Femur (tissue), 1 donor: ENCODE measurements around the gene LAMP1.
"Not testable (repeated sequence)": the region's sequence is repeated elsewhere in the genome, so short reads cannot be mapped to it uniquely, and the experiment has no call there.

Experiments
- DNase-seq: peaks from one replicate; pipeline ENCODE4 v3.0.0-alpha.2; 2017

The LAMP1 gene, protein sequence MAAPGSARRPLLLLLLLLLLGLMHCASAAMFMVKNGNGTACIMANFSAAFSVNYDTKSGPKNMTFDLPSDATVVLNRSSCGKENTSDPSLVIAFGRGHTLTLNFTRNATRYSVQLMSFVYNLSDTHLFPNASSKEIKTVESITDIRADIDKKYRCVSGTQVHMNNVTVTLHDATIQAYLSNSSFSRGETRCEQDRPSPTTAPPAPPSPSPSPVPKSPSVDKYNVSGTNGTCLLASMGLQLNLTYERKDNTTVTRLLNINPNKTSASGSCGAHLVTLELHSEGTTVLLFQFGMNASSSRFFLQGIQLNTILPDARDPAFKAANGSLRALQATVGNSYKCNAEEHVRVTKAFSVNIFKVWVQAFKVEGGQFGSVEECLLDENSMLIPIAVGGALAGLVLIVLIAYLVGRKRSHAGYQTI

DNA sequence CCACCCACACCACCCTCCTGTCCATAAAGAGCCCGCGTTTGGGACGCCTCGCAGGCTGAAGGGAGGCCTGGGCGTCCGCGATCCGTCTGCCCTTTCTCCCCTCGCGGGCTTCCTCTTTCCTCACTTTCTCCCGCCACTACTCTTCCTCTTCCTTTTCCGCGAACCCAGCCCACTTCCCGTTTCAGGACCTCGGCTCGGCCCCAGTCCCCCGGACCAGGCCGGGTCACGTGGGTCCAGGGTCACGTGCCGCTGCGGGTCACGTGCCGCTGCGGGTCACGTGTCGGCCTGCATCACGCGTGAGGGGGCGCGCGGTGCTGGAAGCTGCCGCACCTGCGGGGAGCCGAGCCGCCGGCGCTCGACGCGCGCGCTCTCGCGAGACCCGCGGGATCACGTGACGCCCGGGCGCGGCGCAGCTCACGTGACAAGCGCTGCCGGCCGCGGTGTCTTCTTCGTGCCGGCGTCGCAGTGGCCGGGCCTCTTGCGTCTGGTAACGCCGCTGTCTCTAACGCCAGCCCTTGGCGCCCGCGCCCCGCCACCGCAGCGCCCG is at the start of gene LAMP1:
Gene LAMP1 (plus strand): TSS at position 417 of the 547 bp plus-strand sequence. CDS start 196 bp downstream, outside the sequence.
- peak; percentile 99 for DNase-seq

DNA sequence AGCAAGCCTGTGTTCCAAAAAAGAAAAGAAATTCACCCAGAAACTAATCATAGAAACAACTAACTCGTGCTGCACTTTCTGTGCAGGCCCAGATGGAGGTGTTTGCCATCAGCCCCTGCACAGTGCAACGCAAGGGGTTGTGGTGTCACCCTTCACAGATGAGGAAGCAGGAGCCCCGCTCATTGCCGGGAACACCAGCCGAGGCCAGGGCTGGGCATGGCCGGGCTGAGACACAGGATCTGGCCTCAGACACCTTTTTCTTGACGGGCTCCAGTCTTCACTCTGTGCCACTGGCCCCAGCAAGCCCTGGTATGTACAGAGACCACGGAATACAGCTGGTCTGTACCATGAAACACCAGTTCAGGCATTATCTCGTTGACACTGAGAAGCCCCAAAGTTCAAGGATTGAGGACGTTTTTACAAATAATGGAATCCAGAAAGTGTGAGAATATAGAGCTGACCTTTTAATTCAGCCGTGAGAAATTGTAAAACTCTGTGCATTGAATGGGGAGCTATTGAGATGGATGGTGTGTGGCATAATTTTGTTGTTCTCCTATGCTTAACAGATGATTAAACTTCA is 44.4 kb upstream of the LAMP1 start:
- DNase-seq: no peak

- not testable (repeated sequence) for DNase-seq
Measured at GRCh38 chr13:113257908-113258307, 39.1 kb upstream of the LAMP1 start.

DNA sequence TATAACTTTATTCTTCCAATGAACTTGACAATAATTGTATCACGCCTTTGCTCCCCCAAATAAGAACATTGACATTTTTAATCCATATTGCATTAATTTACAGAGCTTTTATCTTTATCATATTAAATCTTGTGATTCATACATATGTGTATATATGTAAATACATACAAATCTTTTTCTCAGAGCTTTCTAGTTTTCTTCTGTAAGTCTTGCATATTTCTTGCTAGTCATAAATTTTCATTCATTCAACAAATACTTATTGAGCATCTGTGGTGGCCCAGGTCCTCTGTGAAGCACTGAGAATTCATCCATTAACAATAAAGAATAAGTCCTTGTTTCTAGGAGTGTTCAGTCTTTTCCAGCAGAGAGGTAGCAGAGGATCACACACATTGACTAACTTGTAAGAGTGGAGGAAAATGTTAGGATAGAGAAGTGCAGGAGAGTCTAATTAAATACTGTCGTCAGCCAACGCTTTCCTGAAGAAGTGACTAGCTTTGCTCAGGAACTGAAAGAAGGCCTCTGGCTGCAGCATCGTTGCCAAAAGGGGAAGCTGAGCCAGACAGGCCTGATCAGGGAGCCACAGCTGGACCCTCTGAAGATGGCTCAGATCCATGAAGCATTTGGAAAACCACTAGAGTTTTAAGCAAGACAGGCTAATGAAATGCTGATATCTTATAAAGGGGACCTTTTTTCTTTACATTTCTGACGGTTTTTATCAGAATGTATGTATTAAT is 38.6 kb upstream of the LAMP1 start:
- no peak for DNase-seq

DNA sequence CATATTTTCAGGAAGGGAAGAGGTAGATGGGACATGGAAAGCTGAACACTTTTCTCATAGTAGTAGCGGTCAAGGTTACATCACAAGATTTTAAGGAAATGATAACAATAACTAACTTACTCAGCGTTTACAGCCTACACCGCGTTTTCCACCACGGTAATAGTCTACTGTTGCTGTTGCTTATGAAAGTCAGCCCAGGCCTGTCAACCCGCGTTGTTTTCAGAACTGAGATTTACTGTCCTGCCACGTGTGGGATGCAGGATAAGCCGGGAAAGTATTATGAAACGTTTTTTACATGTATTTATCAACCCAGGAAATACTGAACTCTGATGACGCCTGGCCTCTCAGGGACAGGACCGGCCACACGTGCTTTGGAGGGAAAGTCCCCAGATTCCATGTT is 36.0 kb upstream of the LAMP1 start:
- DNase-seq: no peak

- not testable (repeated sequence) for DNase-seq
Measured at GRCh38 chr13:113263016-113263415, 34.0 kb upstream of the LAMP1 start.

- DNase-seq: no peak
Measured at GRCh38 chr13:113267642-113268405, 29.2 kb upstream of the LAMP1 start.

DNA sequence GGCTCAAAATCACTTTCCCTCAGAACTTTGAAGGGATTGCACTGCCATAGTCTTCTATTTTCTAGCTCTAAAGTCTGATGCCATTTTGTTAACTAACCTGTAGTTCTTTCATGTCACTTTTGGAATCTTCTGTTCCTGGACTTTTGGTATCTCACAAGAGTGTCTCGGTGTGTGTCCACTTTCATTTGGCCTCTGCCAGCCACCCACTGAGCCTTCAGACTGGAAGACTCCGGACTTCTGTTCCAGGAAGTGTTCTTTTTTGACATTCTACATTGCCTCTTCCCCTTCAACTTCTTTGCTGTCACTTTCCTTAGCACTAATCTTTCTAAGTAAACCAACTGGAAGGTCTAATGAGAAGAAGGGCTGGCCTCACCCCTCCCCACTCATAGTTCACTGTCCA is 25.0 kb upstream of the LAMP1 start:
- no peak for DNase-seq

DNA sequence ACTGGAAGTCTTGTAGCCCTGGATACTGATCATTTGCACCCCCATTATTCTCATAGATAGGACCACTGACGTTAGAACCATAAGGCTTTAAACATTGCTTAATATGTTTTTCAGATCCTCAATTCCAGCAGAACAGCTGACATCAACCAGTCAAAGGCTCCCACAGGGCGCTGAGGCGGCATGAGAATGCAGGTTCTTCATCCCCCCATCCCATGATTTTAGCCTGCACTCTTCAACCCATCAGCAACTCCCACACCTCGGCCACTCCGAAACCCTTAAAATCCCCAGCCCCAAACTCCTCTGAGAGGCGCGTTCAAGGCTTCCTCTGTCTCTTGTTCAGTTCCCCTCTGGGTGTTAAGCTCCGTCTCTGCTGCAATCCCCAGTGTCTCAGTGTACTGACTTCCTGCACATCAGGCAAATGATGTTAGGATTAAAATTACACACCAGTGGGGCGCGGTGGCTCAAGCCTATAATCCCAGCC is 24.3 kb upstream of the LAMP1 start:
- no peak for DNase-seq

DNA sequence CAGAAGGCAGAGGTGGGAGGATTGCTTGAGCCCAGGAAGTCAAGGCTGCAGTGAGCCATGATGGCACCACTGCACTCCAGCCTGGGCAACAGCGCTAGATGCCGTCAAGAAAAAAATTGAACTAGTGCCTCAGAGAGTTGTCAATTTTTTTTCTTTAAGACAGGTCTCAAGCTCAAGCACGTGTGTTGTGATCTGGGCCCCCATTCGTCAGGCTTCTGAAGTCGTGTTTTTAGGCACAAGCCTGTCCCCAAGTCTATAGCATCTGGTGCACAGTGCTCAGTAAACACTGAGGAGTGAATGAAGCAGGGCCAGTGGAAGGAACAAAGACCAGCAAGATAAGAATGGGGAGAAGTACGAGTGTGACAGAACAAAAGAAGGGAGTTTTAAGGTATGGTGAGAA is 23.7 kb upstream of the LAMP1 start:
- no peak for DNase-seq

DNA sequence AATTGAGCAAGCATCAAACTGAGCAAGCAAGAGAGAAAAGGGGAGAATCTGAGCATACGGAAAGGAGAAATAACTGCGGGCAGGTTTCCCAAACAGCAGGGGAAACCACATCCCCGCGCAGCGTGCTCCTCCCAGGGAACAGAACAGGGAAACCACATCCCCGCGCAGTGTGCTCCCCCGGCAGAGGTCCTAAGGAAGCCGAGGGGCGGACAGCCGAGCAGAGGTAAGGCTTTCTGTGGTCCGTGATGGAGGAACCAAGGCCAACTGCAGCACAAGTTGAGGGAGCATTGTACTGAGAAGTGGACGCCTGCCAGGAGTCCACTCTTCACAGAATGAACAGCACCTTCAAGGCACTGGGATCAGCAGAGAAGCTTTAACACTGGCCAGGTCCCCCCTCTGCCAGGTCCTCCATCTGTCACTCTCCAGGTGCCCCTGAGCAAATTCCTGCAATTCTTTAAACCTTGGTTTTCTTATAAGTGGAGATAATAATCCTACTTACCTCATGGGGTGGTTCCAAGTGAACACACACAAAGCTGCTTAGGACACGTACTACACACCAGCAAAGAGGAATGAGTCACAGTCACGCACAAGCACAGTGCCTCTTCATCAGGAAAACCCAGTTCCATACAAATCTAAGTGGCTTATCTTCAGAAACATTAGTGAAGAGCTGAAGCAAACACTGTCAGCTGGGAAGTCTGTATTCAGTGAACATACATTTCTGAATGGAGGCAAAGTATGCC is 23.0 kb upstream of the LAMP1 start:
- DNase-seq: no peak

DNA sequence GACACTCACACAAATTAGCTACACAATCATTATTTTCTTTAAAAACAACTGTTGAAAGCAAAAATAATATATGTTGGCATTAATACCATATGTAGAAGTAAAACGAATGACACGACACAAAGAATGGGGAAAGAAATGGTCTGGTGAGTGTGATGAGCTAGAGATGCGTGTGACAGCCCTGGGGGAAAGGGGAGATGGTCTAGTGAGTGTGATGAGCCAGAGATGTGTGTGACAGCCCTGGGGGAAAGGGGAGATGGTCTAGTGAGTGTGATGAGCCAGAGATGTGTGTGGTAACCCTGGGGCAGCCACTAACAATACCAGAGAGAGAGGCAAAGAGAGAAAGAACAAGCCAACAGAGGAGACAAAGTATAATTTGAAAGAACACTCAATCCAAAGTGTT is 22.3 kb upstream of the LAMP1 start:
- DNase-seq: no peak

DNA sequence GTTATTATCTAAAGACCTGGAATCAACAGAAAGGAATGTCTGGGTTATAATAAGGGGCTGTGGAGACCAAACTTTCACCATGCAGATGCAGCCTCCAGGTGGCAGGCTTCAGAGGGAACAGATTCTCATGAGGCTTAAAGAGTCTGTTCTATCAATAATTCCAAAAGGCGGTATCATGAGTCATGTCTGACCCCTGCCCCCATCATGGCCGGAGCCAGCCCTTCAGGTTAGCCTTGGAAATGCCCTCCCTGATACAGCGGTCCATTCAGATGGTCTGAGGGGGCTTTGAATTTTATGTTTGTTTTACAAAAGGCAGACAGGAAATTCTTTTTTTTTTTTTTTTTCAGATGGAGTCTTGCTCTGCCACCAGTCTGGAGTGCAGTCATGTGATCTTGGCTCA is 21.7 kb upstream of the LAMP1 start:
- no peak for DNase-seq

GRCh38 chr13:113280126-113280525 is 16.9 kb upstream of the LAMP1 start:
- DNase-seq: no peak

DNA sequence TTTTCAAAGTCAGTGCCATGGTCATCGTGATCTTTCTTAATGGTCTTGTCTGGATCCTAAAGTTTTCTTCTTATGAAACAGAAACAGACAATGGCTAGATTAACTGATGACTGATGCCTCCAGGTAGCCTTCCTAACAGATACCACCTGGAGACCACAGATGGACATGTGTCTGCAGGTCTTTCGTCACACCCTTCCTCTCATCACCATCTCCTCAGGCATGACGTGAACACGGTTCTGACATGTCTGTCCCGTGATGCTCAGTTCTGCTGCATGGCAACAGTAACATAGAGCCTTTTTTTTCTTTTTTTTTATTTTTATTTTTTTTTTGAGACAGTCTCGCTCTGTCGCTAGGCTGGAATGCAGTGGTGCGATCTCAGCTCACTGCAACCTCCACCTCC is 13.1 kb upstream of the LAMP1 start:
- no peak for DNase-seq

GRCh38 chr13:113288880-113289279 is 8.2 kb upstream of the LAMP1 start:
- DNase-seq: no peak

DNA sequence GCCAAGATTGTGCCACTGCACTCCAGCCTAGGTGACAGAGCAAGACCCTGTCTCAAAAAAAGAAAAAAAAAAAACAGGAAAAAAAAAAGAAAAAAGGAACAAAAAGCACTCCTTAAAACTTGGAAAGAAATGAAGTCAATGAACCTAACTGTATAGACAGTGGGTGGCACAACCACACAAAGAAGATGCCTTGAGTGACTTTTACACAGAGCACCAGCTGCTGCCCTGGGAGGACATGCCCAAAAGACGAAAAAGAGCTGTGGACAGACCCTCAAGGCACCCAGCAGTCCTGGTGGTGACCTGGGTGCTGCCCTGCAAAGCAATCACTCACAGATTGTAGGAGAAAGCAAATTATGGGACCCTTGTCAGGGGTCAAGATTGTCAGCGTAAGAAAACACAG is 5.9 kb upstream of the LAMP1 start:
- DNase-seq: no peak

DNA sequence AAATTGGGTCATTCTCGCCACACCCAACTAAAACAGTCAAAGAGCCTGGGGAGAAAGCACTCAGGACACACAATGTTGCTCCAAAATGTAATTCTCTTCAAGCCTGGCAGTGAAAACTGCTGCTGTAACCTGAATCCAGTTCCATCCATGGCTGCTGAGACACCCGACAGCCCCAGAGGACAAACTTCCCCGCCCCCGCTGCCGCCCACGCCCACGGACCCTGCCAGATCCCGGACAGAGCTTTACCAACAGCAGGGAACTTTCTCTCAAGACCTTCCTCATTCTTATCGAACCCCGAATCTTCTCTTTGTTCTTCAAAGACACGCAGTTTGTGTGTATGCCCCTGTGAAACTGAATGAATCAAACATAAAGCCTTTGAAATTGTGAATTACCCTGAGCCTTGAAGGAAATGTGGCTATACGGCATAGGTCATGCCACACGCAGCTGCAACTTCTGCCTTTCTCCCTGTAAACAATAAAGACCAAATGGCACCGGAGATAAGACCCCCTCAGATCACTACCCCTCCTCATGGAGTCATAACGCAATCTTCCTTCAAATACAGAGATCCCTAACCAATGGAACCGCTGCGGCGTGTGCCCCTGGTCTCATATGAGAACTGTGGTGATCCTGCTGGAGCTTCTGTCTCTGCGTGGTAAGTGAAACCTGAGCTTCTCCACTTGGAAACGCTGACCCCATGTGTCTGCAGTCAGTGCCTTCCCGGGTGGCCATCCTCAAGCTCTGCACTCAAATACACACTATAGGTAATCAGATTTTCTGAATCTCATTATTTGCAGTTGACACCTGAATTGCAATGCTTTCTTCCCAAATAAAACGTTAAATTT is 4.8 kb upstream of the LAMP1 start:
- DNase-seq: peak; percentile 38

DNA sequence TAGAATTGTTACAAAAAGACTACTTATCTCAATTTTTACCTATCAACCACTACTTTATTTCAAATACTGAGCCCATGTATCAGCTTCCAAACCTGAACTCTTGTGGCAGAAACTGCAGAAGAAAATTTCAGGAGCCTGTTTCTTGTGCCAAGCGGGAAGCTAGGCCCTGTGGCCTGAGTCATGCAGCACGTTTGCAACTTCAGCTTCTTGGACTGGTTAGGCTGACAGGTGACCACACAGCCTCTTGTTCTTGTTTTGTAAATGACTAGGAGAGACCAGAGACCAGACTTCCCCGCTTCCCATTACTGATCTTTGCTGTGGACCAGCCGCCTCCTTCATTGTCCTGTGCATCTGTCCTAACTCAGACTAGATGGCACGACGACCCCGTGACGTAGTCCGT is 3.4 kb upstream of the LAMP1 start:
- DNase-seq: no peak

DNA sequence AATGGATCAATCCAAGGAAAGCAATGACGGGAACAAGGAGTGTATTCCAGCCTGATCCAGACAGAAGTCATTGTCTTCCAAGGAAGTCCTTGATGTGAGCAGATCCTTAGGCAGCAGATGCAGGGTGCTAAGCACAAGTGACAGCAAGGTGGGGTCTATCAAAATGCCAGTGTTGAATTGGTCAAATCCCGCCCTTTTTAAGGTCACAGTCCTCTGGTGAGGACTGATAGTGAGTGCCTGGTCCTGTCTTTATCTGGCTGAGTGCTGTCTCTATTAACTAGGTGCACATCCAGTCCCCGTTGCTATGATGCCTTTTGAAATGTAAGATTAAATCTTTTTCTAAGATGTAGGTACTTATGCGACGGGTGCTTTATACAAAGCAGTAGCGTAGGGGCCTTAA is 1.3 kb upstream of the LAMP1 start:
- no peak for DNase-seq
